Measurements from ENCODE around the gene RPL19. TPM values are rescaled to one million over a fixed set of nuclear protein-coding genes. Genes with fewer than 3 reads are reported as not detected.
"Not testable (repeated sequence)": the region's sequence is repeated elsewhere in the genome, so short reads cannot be mapped to it uniquely, and the experiment has no call there.

RPL19 gene
- total RNA-seq, 2 donors from 2014 or later = 2,432 to 2,485 TPM

- Mint-ChIP-seq H3K36me3 (ENCODE audit: low read depth) (no peaks in the 10 kb centered on the region), H3K27me3 (peaks cover 18% of the 10 kb centered on the region), H3K27ac (no peak overlapping the region), H3K9me3 (no peaks in the 10 kb centered on the region), H3K4me1 (peaks cover 11% of the 10 kb centered on the region), H3K4me3 (no peak overlapping the region)
- no peak for ATAC-seq (replicated peaks)
Observed at GRCh38 chr17:39166437-39167335, 33.4 kb upstream of the RPL19 start.

GRCh38 chr17:39167476-39167875, 32.6 kb upstream of the RPL19 start:
- H3K9me3 Mint-ChIP-seq = no peaks in the 10 kb centered on the region
- H3K27me3 Mint-ChIP-seq = peaks cover 18% of the 10 kb centered on the region
- no peaks in the 10 kb centered on the region for H3K36me3 Mint-ChIP-seq (ENCODE audit: low read depth)
- no peak overlapping the region for H3K4me3 Mint-ChIP-seq
- no peak overlapping the region for H3K27ac Mint-ChIP-seq
- ATAC-seq (replicated peaks) = no peak
- H3K4me1 Mint-ChIP-seq = peaks cover 15% of the 10 kb centered on the region

GRCh38 chr17:39168503-39168902, 31.6 kb upstream of the RPL19 start:
- ATAC-seq (replicated peaks); H3K27ac Mint-ChIP-seq; H3K9me3 Mint-ChIP-seq; H3K36me3 Mint-ChIP-seq (ENCODE audit: low read depth); H3K4me3 Mint-ChIP-seq: not testable (repeated sequence)
- Mint-ChIP-seq H3K4me1 (peaks cover 17% of the 10 kb centered on the region), H3K27me3 (peaks cover 18% of the 10 kb centered on the region)

- H3K27me3 Mint-ChIP-seq = peaks cover 18% of the 10 kb centered on the region
- H3K4me1 Mint-ChIP-seq = peaks cover 21% of the 10 kb centered on the region
- no peaks in the 10 kb centered on the region for H3K36me3 Mint-ChIP-seq (ENCODE audit: low read depth)
- H3K9me3 Mint-ChIP-seq = no peaks in the 10 kb centered on the region
- ATAC-seq (replicated peaks) = no peak
- H3K27ac Mint-ChIP-seq = no peak overlapping the region
- no peak overlapping the region for H3K4me3 Mint-ChIP-seq
Observed at GRCh38 chr17:39169101-39169500, 31.0 kb upstream of the RPL19 start.

- Mint-ChIP-seq H3K27ac (no peak overlapping the region), H3K36me3 (ENCODE audit: low read depth) (no peaks in the 10 kb centered on the region), H3K9me3 (no peaks in the 10 kb centered on the region), H3K4me1 (peaks cover 19% of the 10 kb centered on the region), H3K27me3 (peaks cover 17% of the 10 kb centered on the region), H3K4me3 (no peak overlapping the region)
- no peak for ATAC-seq (replicated peaks)
Observed at GRCh38 chr17:39169518-39169917, 30.6 kb upstream of the RPL19 start.

- Mint-ChIP-seq H3K27me3 (peaks cover 13% of the 10 kb centered on the region), H3K27ac (no peak overlapping the region), H3K36me3 (ENCODE audit: low read depth) (peaks cover 2% of the 10 kb centered on the region), H3K4me1 (peaks cover 15% of the 10 kb centered on the region), H3K4me3 (no peak overlapping the region), H3K9me3 (no peaks in the 10 kb centered on the region)
- ATAC-seq (replicated peaks) = no peak
Observed at GRCh38 chr17:39170109-39170508, 30.0 kb upstream of the RPL19 start.

- Mint-ChIP-seq H3K27me3 (peaks cover 13% of the 10 kb centered on the region), H3K36me3 (ENCODE audit: low read depth) (peaks cover 6% of the 10 kb centered on the region), H3K9me3 (no peaks in the 10 kb centered on the region), H3K4me1 (peaks cover 15% of the 10 kb centered on the region), H3K4me3 (no peak overlapping the region), H3K27ac (no peak overlapping the region)
- ATAC-seq (replicated peaks) = no peak
Observed at GRCh38 chr17:39170558-39170957, 29.5 kb upstream of the RPL19 start.

- peaks cover 5% of the 10 kb centered on the region for H3K27me3 Mint-ChIP-seq
- H3K27ac Mint-ChIP-seq = no peak overlapping the region
- H3K36me3 Mint-ChIP-seq (ENCODE audit: low read depth) = peaks cover 15% of the 10 kb centered on the region
- no peak overlapping the region for H3K4me3 Mint-ChIP-seq
- peaks cover 15% of the 10 kb centered on the region for H3K4me1 Mint-ChIP-seq
- no peak for ATAC-seq (replicated peaks)
- H3K9me3 Mint-ChIP-seq = no peaks in the 10 kb centered on the region
Observed at GRCh38 chr17:39171933-39172332, 28.1 kb upstream of the RPL19 start.

GRCh38 chr17:39173080-39173479, 27.0 kb upstream of the RPL19 start:
- peaks cover 10% of the 10 kb centered on the region for H3K4me1 Mint-ChIP-seq
- H3K36me3 Mint-ChIP-seq (ENCODE audit: low read depth) = peaks cover 27% of the 10 kb centered on the region
- peak overlapping the region; percentile 30 for H3K27ac Mint-ChIP-seq
- H3K4me3 Mint-ChIP-seq = no peak overlapping the region
- no peaks in the 10 kb centered on the region for H3K9me3 Mint-ChIP-seq
- ATAC-seq (replicated peaks) = no peak
- no peaks in the 10 kb centered on the region for H3K27me3 Mint-ChIP-seq

- Mint-ChIP-seq H3K36me3 (ENCODE audit: low read depth) (peaks cover 33% of the 10 kb centered on the region), H3K4me3 (no peak overlapping the region), H3K9me3 (no peaks in the 10 kb centered on the region), H3K27me3 (no peaks in the 10 kb centered on the region), H3K4me1 (peaks cover 10% of the 10 kb centered on the region), H3K27ac (peak overlapping the region; percentile 30)
- ATAC-seq (replicated peaks) = no peak
Observed at GRCh38 chr17:39173526-39174274, 26.4 kb upstream of the RPL19 start.

- Mint-ChIP-seq H3K36me3 (ENCODE audit: low read depth) (peaks cover 36% of the 10 kb centered on the region), H3K27me3 (no peaks in the 10 kb centered on the region), H3K4me1 (peaks cover 10% of the 10 kb centered on the region)
Observed at GRCh38 chr17:39174920-39175694, 25.0 kb upstream of the RPL19 start.

GRCh38 chr17:39175695-39176093, 24.4 kb upstream of the RPL19 start:
- Mint-ChIP-seq H3K4me1 (peaks cover 10% of the 10 kb centered on the region), H3K27me3 (no peaks in the 10 kb centered on the region), H3K4me3 (no peak overlapping the region), H3K27ac (no peak overlapping the region), H3K36me3 (ENCODE audit: low read depth) (peaks cover 36% of the 10 kb centered on the region), H3K9me3 (no peaks in the 10 kb centered on the region)
- no peak for ATAC-seq (replicated peaks)

More at GRCh38 chr17:39174920-39175694, 25.0 kb upstream of the RPL19 start:
- Mint-ChIP-seq H3K9me3 (no peaks in the 10 kb centered on the region), H3K27ac (no peak overlapping the region), H3K4me3 (no peak overlapping the region)
- peak; percentile 81 for ATAC-seq (replicated peaks)

GRCh38 chr17:39177256-39177655, 22.8 kb upstream of the RPL19 start:
- ATAC-seq (replicated peaks) = peak; percentile 23
- no peaks in the 10 kb centered on the region for H3K9me3 Mint-ChIP-seq
- no peak overlapping the region for H3K27ac Mint-ChIP-seq
- peaks cover 47% of the 10 kb centered on the region for H3K36me3 Mint-ChIP-seq (ENCODE audit: low read depth)
- no peaks in the 10 kb centered on the region for H3K27me3 Mint-ChIP-seq
- peaks cover 8% of the 10 kb centered on the region for H3K4me1 Mint-ChIP-seq
- H3K4me3 Mint-ChIP-seq = no peak overlapping the region

- Mint-ChIP-seq H3K4me3 (no peak overlapping the region), H3K4me1 (peaks cover 4% of the 10 kb centered on the region), H3K9me3 (no peaks in the 10 kb centered on the region), H3K27ac (no peak overlapping the region), H3K36me3 (ENCODE audit: low read depth) (peaks cover 58% of the 10 kb centered on the region), H3K27me3 (no peaks in the 10 kb centered on the region)
- ATAC-seq (replicated peaks) = no peak
Observed at GRCh38 chr17:39178536-39178935, 21.5 kb upstream of the RPL19 start.

Data from activated T-helper 17 cell treated with anti-CD3 and anti-CD28 coated beads, Interleukin-2, amount 50 U/mL, for 72 hours (primary cell).